ENCODE data around the gene PLEKHF1.
A peak's percentile ranks its signal among the peaks of the same experiment; 100 is the strongest.

GRCh38 chr19:29678484-29679106 lies 13.3 kb downstream of the PLEKHF1 start:
- no peak for TF ChIP-seq POLR2A (IDR thresholded peaks at IDR 0.05)
- TF ChIP-seq CTCF (IDR thresholded peaks at IDR 0.05) = no peak
- TF ChIP-seq EP300 (IDR thresholded peaks at IDR 0.05; ENCODE audit: low read depth) = no peak
- TF ChIP-seq POLR2AphosphoS5 (IDR thresholded peaks at IDR 0.05) = peak in 1 of 3 donors; percentile 18
